ENCODE results near the gene PRMT5.

GRCh38 chr14:22903742-22904087 is 25.5 kb downstream of the PRMT5 start:
- TF ChIP-seq CTCF (optimal IDR thresholded peaks at IDR 0.05 in 1 of 3, IDR thresholded peaks at IDR 0.05 in 1 of 3, conservative IDR thresholded peaks at IDR 0.05 in 1 of 3; ENCODE audit: extremely low read depth in 1 of 3, insufficient read depth in 2 of 3, low read length in 3 of 3) (no peak), EZH2 (IDR thresholded peaks at IDR 0.05; ENCODE audit: low read length) (no peak)
